ENCODE data around the gene BTBD16.
A peak's percentile ranks its signal among the peaks of the same experiment; 100 is the strongest.

BTBD16 gene

GRCh38 chr10:122311716-122312115 lies 40.6 kb downstream of the BTBD16 start:
- no peak for DNase-seq (ENCODE audit: low read depth in 2 of 2)

DNA sequence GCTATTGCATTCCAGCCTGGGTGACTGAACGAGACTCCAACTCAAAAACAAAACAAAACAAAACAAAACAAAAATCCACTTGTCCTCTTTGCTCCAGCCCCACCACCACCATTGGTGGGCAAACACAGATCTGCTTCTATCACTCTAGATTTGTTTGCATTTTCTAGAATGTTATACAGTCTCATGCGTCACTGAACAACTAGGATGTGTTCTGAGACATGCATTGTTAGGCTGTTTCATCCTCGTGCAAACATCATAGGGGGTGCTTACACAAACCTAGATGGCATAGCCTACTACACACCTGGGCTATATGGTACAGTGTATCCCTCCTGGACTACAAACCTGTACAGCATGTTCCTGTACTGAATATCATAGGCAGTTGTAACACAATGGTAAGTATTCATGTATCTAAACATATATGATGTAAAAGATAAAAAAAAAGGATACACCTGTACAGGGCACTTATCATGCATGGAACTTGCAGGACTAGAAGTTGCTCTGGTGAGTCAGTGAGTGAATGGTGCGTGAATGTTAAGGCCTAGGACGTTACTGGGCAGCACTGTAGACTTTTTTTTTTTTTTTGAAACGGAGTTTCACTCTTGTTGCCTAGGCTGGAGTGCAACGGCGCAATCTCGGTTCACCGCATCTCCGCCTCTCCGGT lies 45.3 kb downstream of the BTBD16 start:
- DNase-seq (ENCODE audit: low read depth in 2 of 2), result no peak

- no peak for DNase-seq (ENCODE audit: low read depth in 2 of 2)
Measured at GRCh38 chr10:122321960-122322359, 50.9 kb downstream of the BTBD16 start.

DNA sequence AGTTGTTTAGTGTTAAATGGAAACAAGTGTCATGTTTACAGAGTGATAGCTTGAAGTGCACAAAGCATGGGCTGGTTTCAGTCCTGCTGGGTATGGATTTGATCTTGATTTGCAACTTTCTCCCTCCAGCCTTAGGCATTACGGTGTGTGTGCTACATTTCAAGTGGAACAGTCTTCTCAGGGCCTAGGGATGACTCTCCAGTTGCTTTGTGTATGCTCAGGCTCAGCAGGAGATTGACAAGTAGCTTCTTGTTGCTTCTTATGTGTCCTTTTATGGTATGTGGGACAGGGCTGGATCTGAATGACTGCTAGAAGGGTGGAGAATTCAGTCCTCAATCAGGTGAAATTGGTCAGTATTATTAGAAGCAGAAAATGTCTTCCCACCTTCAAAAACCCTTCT lies 52.1 kb downstream of the BTBD16 start:
- no peak for DNase-seq (ENCODE audit: low read depth in 2 of 2)

DNA sequence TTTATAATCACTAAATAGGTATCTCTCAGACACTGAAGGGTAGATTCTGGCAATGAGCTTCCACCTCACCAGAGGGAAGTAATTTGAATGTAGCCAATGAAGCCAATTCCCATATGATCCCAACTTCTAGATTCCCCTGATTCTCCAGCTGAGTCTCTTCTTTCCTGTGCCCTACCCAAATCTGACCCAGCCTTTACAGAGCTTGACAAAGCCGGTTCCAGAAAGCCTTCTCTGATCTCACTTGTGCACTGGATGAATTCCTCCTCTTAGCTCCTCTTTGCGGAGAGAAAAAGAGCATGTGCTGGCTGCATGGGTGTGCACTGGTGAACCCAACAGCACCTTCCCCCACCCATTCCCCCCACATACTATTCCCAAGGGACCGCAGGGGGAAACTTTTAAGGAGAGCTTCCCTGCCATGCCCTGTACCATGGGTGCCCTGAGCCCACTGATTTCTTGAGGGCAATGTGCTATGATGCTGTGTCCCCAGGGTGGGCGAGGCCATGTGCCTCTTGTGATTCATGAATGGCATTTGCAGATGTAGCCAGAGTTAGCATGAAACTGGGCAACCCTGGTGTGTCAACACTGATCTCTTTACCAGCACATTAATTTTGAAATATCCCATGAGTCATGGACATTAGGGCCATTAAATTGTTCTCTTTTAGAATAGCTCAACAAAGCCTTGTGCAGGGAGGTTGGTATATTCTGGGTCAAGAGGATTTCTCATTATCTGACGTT lies 53.0 kb downstream of the BTBD16 start:
- DNase-seq (ENCODE audit: low read depth in 2 of 2), result no peak

- no peak for DNase-seq (ENCODE audit: low read depth in 2 of 2)
Measured at GRCh38 chr10:122325235-122325634, 54.1 kb downstream of the BTBD16 start.

DNA sequence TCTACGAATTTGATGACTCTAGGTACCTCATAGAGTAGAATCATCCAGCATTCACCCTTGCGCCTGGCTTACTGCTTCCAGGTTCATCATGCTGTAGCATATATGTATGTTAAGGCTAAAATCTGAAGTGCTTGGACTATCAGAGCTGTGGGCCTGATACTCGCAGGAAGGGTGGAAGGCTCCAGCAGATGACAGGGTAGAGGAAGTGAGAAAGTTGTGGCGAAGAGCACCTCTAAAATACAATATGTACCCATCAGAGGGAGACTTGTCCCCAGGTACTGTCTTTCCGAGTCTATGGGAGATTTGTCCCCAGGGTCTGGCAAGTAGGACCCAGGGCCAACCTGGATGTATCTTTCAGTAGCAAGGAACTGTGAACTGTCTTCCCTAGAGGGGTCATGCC lies 55.3 kb downstream of the BTBD16 start:
- DNase-seq (ENCODE audit: low read depth in 2 of 2), result no peak

GRCh38 chr10:122326806-122327205 lies 55.7 kb downstream of the BTBD16 start:
- no peak for DNase-seq (ENCODE audit: low read depth in 2 of 2)

DNA sequence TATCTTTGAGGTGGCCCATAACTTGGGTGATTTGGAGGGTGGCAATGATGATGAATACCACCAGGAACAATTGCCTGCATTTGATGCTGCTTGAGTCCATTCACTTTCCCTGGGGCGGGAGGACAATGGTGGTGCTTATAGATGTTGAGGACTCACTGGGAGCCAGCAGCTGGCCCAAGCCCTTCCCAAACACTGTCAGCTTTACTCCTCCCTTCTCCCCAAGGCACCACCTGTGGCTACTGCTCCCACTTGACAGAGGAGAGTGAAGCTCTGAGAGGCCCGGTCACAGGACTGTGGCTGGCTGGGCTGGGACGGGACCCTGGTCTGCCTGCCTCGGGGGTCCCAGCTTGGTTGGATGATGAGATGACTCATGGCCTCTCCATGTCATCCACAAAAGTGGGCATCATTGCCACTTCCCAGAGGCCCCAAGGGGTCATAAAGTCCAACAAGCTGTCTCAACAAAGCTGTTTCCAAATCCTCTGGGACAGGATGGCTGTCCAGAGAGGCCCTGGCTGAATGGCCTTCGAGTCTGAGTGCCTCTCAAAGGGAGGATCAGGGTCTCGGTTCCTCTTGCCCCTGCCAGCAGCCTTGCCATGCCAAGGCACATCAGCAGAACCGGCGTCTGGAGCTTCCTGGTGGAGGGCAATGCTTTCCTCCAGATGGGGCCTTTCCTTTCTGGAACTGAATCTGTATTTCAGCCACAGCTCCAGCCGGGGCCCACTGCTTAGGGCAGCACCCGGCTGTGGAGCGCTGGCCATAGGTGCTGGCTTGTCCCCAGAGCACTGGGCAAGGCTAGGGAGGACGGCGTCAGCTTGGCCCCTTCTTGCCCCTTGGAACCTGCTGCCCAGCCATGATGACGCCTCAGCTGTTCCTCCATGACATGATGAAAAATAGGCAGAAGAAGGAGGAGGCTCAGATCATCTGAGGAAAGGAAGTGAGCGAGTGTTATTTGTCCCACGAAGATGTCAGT lies 56.4 kb downstream of the BTBD16 start:
- no peak for DNase-seq (ENCODE audit: low read depth in 2 of 2)

DNA sequence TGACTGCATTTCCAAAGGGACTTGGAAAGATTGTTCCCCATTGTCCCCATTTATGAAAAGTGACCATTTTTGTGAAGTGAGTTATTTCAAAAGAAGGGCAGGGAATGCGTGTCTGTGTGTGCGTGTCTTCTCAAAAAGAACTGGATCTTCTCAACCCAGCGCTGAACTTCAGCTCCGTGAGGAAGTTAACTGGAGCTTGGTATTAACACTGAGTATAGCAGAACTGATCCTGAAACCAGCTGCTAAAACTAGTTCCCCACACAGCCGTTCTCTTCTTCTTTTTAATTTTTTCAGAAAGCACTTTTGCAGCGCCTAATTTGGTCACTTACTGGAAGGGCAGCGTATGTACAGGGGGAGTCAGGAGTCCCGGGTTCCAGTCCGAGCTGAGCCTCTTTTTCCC lies 57.6 kb downstream of the BTBD16 start:
- no peak for DNase-seq (ENCODE audit: low read depth in 2 of 2)

DNA sequence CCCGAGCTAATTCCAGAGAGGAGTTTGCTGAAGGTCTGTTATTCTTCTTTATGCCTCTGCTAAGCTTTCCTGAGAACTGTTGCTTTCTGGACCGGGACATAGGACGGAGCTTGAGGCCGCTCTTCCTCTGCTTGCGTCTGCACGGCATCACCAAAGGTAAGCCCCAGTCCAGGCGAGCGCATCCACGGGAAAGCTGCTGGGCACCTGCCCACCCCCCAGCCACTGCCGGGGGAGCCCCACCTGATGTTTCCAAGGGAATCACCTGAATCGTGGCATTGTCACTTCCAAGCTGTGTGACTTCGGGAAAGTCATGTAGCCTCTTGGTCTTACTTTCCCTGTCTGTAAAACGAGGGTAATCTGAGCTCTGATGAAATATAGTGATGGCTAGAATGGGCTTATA lies 58.3 kb downstream of the BTBD16 start:
- no peak for DNase-seq (ENCODE audit: low read depth in 2 of 2)

GRCh38 chr10:122331100-122331499 lies 60.0 kb downstream of the BTBD16 start:
- no peak for DNase-seq (ENCODE audit: low read depth in 2 of 2)

DNA sequence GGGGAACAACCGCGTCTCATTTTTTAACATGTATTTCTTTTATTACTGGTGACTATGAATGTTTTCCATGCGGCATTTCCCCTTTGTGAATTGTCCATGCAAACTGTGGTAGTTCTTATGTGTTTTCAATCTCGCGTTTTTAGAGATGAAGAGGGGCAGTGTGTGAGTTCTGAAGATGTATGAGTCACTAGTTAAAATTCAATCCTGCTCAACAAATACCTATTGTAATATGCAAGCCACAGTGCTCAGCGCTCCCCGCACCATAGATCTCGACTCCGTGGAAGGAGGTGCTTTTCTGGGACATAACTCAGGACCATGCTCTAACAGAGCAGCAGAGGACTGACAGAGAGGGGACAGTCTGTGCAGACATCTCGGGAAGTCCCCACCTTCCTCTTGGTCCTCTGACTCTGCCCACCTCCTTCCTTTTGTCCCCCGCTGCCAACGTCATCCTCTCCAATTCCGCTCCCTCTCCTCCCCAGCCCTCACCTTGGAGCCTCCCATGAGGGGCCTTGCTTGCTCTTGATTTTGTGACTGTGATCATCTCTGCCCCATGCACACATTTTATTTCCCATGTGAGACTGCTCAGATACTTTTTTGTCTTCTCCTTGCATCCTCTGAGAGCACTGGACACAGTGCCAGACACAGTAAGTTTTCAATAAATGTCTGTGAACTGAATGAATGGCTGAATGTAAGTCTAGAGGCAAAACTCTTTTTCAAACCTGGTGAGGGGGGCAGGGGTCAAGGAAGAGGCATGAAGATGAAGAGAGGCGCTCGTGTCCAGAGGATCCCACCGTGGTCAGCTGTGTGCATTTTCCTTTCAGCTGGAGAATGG lies 60.7 kb downstream of the BTBD16 start:
- no peak for DNase-seq (ENCODE audit: low read depth in 2 of 2)

GRCh38 chr10:122333037-122333436 lies 61.9 kb downstream of the BTBD16 start:
- no peak for DNase-seq (ENCODE audit: low read depth in 2 of 2)

GRCh38 chr10:122336332-122336731 lies 65.2 kb downstream of the BTBD16 start:
- DNase-seq (ENCODE audit: low read depth in 2 of 2), result no peak

DNA sequence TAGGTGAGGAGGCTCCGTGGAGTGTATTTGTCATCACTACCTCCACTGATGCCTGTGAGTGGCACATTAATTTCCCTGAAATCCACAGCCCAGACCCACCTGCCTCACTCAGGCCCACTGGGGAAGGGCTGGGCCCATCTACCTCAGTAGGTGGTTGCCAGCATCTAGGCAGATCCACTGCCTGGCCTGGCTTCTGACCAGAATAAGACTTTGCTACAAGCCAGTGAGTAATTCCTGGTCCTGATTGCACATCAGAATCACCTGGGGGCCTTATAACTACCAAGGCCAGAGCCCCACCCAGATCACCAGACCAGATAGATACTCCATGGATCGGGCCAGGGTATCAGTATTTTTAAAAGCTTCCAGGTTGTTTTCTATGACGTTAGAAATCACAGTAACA lies 65.9 kb downstream of the BTBD16 start:
- DNase-seq (ENCODE audit: low read depth in 2 of 2), result no peak

- no peak for DNase-seq (ENCODE audit: low read depth in 2 of 2)
Measured at GRCh38 chr10:122338609-122339441, 67.7 kb downstream of the BTBD16 start.

DNA sequence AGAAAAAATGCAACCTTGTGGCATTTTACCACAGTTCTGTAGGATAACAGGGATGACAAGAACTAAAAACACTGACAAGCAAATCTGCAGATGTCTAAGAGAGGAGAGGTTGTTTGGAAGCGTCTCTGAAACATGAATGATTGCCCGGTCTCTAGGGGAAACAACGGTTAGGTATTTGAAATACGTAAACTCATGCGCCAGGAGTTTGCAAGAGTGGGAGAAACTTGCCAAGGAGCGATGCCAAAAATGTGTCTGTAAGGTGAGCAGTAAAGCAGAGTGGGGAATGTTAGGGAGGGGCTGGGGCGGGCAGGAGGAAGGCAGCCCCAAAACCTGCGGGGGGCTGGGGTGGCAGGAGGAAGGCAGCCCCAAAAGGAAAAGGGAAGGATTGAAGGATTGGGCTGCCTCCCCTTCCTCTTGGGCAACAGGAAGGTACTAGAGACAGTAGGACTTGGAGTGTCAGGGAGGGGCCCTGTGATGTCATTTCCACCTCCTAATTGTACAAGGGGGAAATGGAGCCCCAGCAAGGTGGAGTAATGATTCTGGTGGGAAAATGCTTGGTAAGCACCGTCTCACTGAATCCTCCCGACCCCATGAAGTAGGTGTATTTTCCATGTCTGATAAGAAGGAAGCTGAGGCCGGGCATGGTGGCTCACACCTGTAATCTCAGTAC lies 70.2 kb downstream of the BTBD16 start:
- DNase-seq (ENCODE audit: low read depth in 2 of 2), result no peak

DNA sequence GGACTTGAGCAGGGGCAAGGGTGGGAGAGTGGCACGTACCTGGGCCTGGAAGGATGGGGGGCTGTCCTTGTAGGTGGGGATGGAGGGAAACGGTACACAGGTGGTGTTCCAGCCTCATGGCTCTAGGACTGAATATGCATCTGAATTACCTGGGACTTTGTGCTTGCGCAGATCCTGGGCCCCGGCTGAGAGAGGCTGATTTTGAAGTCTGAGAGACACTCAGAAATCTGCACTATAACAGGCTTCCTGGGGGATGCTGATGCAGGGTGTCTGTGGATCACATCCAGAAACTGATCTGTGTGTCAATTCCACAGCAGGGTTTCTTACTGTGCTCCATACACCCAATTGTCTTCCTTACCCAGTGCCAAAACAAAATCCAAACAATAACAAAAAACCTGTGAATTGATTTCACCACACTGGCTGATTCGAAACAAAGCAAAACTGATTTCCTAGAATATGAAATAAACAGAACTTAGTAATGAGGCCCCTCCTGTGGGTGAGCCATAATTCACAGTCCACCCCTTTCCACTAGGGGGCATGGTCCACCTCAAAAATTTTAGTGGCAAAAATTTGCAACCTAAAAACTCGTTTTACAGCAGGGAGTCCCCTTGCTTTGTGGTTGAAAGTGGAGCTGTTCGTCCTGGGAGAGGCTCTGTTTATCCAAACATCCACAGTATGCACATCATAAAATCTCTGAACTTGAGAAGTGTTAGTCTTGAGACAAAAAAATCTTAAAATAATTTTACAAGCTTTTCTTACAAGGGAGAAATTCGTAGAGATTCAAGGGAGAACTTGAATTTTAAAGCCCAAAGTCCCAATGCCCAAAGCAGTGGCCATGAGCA lies 71.4 kb downstream of the BTBD16 start:
- peak; percentile 26 to 38 for DNase-seq (ENCODE audit: low read depth in 2 of 2)
